Epithelial cell of proximal tubule (primary cell): Measurements from ENCODE around the gene ZNF574. TPM values are rescaled to one million over a fixed set of nuclear protein-coding genes. Genes with fewer than 3 reads are reported as not detected.

Experiments used
- DNase-seq: peaks from one replicate; pipeline ENCODE4 v3.0.0-alpha.2; 2011; ENCODE audit warnings: low read depth
- H3K4me3 ChIP-seq: 2 replicates; pipeline ENCODE4 v1.5.1; 2011; ENCODE audit warnings: low read depth, mild to moderate bottlenecking, low read length
- CTCF ChIP-seq: conservative IDR thresholded peaks from 2 replicates; pipeline ENCODE4 v1.5.1; 2012; ENCODE audit warnings: low read depth, mild to moderate bottlenecking, low read length
- total RNA-seq: library from RNA; depleted of rRNA; stranded (reverse); fragments of >200 nt; gene quantifications from 2 replicates; pipeline ENCODE4 v1.2.3, GENCODE V29; 2015

The ZNF574 gene
- total RNA-seq, 1 donor from 2014 or later: 19.6 TPM

- DNase-seq: peak; percentile 19
These were observed 676 bp upstream of the ZNF574 start for GRCh38 chr19:42075364-42075615.

GRCh38 chr19:42076380-42076944 is 496 bp downstream of the ZNF574 start:
- H3K4me3 ChIP-seq: peak overlapping the region; percentile 81
- no peak for DNase-seq
- TF ChIP-seq CTCF: no peak

More at GRCh38 chr19:42075364-42075615, 676 bp upstream of the ZNF574 start:
- TF ChIP-seq CTCF: no peak
- H3K4me3 ChIP-seq: peak overlapping the region; percentile 85

GRCh38 chr19:42078058-42078457 is 2.1 kb downstream of the ZNF574 start:
- H3K4me3 ChIP-seq: no peak overlapping the region
- DNase-seq: no peak
- no peak for TF ChIP-seq CTCF

- no peak for DNase-seq
These were observed 2.7 kb downstream of the ZNF574 start for GRCh38 chr19:42078538-42079275.

GRCh38 chr19:42079276-42079669 is 3.3 kb downstream of the ZNF574 start:
- H3K4me3 ChIP-seq: no peak overlapping the region
- DNase-seq: no peak
- TF ChIP-seq CTCF: no peak

More at GRCh38 chr19:42078538-42079275, 2.7 kb downstream of the ZNF574 start:
- TF ChIP-seq CTCF: no peak
- no peak overlapping the region for H3K4me3 ChIP-seq

GRCh38 chr19:42079886-42080763 is 4.2 kb downstream of the ZNF574 start:
- no peak overlapping the region for H3K4me3 ChIP-seq
- no peak for DNase-seq
- TF ChIP-seq CTCF: no peak
